Activated CD4-positive, alpha-beta T cell treated with anti-CD3 and anti-CD28 coated beads, Interleukin-2, Interleukin-6, amounts not matched to agents 100 ng/mL and 50 ng/mL, durations not matched to agents 16 hours and 8 hours (primary cell): Measurements from ENCODE around the gene PAGE2B.
"Not testable (repeated sequence)": the region's sequence is repeated elsewhere in the genome, so short reads cannot be mapped to it uniquely, and the experiment has no call there.

Experiments used
- DNase-seq: peaks from one replicate; pipeline ENCODE4 v3.0.0-alpha.2; 2020

PAGE2B gene

DNA sequence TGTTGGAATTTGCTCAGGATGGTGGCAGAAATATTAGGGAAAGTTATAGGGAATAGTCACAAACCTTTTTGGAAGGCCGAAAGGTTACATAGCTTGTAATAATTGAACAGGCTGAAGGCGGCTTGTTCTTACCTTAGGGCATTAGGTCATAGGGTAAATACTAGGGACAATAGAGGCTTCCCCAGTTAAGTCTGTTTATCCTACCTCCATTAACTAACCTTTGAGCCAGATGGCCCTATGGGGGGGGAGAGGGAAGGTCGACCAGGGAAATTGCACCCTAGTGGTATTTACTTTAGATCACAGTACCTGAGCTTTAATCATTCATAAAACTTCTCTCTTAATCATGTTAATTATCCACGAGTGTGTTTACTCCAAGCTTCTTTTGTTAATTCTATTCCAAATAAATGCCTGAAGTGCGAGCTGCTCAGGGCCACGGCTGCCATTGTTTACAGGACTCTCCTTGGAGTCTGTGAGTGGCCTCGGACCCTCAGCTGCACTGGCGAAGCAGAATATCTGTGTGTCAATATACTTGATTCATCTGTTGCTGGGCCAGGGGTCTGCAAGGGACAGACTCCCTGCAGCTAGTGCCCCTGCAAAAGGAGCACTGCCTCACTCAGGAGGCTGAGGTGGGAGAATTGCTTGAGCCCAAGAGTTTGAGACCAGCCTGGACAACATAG lies 36.9 kb downstream of the PAGE2B start:
- DNase-seq = no peak

DNA sequence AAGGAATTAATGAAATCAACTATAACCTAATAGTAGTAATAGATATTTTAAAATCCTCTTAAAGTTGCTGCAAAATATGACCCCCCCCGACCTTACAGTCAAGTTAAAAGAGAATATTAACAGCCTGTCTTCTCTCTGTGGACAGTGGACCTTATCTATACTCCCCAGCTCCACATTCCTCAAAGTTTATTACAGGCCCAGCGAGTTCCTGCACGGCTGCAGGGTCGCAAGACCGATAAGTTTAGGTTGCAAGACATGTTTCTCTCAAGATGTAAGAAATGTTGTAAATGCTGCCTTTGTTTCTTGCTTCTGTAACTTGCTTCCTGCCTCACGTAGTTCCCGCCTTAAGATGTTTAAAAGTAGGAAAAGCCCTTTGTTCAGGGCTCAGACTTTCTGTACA lies 41.8 kb downstream of the PAGE2B start:
- not testable (repeated sequence) for DNase-seq

DNA sequence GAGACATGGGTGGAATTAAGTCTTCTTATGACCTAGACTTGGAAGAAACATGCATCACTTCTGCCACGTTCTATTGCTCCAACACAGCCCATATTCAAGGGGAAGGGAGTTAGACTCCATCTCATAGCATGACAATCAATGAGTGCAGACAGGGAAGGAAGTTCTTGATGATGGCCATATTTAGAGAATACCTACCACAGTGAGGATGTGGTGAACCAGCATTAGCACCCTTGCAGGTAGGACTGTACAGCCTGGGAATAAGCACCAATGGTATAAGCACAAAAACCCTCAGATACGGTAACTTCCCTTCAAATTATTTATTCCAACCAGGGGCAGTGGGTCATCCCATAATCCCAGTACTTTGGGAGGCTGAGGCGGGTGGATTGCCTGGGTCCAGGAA lies 43.7 kb downstream of the PAGE2B start:
- no peak for DNase-seq

DNA sequence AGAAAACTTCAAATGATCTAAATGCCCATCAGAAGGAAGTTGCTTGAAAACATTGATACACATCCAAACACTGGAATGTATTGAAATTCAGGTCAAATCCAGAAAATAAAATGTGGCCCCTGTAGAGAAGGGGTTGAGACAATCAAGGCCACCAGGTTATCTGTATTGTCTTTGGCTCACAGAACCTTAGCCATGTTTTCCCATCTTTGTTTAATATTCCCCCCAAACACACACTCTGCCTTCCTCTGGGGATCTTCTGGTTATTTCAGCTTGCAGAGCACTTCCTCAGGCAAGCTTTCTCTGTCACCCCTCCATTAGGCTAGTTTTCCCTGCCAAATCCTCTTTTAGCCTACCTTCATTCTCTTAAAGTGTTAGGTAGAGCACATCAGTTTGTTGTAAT lies 44.4 kb downstream of the PAGE2B start:
- no peak for DNase-seq

DNA sequence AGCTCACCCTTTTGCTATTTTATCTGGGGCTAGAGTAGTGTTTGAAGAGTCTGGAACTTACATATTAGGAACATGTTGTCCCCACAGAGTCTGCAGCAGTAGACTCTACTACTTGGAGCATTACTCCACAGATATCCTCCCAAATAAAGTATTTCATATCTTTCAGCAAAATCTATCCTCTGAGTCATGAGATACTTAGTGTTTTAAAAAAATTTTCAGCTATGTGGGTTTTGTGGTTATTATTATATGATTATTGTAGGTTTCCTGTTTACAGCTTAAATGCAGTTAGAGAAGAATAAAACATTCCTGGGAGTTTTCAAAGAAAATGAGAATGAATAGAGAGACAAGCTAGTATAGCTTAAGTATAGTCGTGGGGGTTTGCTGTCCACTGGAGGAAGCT lies 44.9 kb downstream of the PAGE2B start:
- DNase-seq = no peak

DNA sequence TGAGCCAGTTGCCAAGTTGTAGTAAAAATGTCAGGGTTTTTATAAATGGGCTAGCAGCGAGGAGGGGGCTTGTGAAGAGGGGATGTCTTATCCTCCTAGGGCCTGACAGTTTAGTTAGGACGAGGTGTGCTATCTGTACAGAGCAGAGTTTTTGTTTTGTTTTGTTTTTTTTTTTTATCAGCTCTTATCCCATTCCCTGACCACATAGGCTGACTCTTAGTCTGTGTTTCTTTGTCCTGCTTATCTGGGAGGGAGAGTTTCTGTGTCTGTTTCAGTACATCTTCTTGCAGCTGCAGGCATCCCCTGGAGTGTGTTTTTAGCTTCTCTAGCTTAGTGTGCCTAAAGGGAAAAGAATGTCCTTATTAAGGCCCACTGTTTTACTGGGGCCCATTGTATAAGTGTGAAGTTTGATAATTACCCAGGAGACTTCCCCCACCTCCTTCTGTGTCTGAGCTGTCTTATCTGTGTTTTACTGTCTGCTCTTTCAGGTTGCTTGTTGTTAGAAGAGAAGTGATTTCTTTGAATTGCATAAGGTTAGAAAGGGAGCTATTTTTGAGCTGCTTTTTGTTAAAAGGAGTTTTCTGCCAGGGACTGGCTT lies 46.0 kb downstream of the PAGE2B start:
- DNase-seq = no peak

DNA sequence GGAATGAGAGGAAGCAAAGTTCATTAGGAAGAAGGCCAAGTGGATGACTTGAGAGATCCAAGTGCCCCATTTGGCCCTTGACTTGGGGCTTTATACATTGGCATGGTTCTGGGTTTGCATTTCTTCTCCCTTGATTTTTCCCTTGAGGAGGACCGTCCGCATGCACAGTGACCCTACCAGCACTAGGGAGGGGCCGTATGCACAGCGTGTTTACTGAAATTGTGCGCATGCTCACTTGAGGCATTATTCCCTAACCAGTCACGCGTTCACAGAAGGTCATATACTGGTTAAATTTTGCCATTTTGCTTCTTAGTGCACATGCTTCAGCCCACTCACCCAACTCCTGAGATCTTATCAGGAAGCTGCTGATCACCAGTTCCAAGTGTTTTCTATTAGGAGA lies 49.1 kb downstream of the PAGE2B start:
- DNase-seq = no peak

DNA sequence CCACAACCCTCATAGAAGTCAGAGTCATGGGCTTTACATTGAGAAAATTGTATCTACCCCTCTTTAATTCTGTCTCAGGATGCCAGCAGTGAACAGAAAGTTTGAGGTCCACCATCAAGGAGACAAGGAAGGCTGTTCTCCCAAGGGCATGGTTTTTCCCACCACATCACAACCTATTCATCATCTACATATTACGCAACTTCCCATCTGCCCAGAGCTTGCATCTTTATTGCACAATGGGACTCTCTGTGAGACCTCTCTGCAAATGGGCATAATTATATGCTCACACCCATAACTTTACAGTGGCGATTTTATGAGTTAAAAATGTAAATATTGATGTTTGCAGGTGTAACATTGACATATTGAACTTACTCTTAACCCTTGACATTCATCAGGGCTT lies 52.9 kb downstream of the PAGE2B start:
- no peak for DNase-seq
